ENCODE data around the gene CRYAA. TPM values are rescaled to one million over a fixed set of nuclear protein-coding genes. Genes with fewer than 3 reads are reported as not detected.

CRYAA gene
- total RNA-seq, 1 donor from 2014 or later: not detected

Other genes with a start within 250 kb of the CRYAA start
- gene ERVH48-1, start 243.4 kb upstream of the CRYAA start, total RNA-seq: not detected
- 11.3 TPM for gene PKNOX1, start 194.4 kb upstream of the CRYAA start, total RNA-seq
- 15.8 TPM for gene CBS, start 93.2 kb upstream of the CRYAA start, total RNA-seq
- gene U2AF1, start 61.4 kb upstream of the CRYAA start, total RNA-seq: 11.8 TPM

Measured in cardiac septum (tissue), 1 donor.